Glomerular endothelial cell (primary cell): ENCODE data around the gene KLK1. TPM values are rescaled to one million over a fixed set of nuclear protein-coding genes. Genes with fewer than 3 reads are reported as not detected.
"Not testable (repeated sequence)": the region's sequence is repeated elsewhere in the genome, so short reads cannot be mapped to it uniquely, and the experiment has no call there.

Experiments
- DNase-seq: peaks from one replicate; pipeline ENCODE4 v3.0.0-alpha.2; 2011; ENCODE audit warnings: low read depth, low spot score; ENCODE audit errors: extremely low read depth
- total RNA-seq: library from RNA; depleted of rRNA; stranded (reverse); fragments of >200 nt; gene quantifications from 2 replicates; pipeline ENCODE4 v1.2.3, GENCODE V29; 2015

Gene KLK1
- total RNA-seq, 1 donor from 2014 or later = not detected

DNA sequence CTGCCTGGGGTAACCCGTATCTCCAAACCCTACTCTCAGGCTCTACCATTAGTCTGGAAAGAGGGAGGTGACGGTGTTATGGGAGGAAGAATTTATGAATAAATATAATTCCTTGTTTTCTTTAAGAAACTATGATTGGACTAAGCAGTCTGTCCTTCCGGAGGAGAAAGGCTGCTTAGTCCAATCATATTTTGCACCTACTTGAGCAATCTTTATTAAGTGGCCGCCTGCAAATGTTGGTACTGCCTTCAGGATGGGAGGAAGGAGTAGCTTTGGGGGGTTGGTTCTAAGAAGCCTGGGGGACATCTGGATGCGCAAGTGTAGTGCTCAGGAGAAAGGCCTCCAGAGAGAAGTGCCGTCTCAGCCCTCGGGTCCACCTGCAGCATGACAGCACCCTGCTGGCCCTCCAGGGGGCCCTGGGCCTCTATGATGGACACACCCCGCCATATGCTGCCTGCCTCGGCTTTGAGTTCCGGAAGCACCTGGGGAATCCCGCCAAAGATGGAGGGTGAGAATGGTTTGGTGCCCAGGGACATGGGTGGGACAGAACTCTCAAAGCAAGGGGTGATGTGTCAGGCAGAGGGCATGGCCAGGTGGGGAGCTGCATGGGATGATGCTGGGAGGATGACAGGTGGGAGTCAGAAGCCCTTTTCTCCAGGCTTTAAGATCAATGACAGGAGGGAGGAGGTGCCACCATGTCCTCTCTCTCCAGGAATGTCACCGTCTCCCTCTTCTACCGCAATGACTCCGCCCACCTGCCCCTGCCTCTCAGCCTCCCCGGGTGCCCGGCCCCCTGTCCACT lies 29.3 kb downstream of the KLK1 start:
- DNase-seq = no peak

DNA sequence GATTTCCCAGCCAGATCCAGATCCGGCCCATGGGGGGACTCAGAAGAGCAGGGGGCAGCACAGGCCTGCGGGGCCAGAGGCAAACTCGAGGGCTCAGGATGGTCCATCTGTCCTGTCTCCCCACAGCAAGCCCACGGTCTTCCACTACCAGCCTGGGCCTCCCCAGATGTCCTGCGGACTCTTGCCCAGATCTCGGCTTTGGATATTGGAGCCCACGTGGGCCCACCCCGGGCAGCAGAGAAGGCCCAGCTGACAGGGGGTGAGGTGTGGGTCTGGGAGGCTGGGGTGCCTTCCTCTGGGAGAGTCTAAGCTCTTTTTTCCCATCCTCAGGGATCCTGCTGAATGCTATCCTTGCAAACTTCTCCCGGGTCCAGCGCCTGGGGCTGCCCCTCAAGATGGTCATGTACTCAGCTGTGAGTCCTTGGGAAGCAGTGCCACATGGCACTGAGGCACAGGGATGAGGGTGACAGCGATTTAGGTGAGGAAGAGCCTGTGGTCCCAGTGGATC lies 30.0 kb downstream of the KLK1 start:
- DNase-seq = no peak

DNA sequence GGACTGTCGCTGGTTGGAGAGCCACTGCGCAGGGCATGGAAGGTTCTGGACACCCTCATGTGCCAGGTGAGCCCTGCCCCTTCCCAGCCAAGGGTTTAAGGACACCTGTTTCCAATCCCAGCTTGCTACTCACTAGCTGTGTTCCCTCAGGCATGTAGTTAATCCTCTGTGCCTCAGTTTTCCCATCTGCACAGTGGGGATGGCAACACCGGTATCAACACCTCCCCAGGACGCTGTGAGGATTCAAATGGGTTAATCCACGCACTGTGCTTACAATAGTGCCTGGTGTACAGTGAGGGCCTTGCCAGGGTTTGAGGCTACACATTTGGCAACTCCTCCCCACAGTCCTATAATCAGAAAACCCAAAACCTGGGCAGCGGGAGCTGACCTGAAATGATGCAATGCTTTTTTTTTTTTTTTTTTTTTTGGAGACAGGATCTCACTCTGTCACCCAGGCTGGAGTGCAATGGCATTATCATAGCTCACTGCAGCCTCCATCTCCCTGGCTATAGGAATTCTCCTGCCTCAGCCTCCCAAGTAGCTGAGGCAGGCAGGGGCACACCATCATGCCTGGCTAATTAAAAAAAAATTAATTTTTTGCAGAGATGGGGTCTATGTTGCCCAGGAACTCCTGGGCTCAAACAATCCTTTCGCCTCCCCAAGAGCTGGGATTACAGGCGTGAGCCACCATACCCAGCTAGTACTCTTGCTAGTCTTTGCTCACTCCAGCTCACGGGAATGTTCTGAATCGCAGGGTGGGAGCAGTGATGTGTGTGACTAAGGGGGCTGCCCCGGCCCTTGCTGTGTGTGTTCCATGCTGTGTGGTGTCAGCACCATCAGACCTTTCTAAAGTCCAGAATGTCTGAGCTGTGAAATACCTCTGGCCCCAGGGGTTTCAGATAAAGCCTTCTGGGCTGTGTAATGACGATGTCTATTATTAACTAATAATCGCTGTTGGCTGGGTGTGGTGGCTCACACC lies 31.0 kb downstream of the KLK1 start:
- DNase-seq = no peak

DNA sequence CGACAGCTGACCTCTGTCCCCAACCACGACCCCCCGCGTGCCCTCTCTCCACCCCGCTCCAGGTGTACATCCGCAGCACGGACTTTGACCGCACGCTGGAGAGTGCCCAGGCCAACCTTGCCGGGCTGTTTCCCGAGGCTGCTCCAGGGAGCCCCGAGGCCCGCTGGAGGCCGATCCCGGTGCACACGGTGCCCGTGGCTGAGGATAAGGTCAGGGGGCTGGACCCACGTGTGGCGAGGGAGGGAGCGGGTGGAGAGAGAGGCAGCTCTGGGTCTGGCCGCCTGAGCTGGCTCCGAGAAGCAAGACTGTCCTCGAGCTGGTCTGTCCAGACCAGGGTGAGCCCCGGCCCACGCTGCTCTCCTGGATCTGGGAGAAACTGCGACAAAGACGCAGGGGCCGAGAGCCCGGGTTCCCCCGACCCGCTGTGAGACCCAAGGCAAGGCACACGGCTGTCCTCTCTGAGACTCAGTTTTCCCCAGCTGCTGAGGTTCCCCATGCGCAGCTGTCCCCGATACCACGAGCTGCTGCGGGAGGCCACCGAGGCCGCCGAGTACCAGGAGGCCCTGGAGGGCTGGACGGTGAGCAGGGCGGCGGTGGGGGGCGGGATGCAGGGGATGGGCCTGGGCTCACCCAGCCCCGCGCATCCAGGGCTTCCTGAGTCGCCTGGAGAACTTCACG lies 31.9 kb downstream of the KLK1 start:
- DNase-seq = no peak

DNA sequence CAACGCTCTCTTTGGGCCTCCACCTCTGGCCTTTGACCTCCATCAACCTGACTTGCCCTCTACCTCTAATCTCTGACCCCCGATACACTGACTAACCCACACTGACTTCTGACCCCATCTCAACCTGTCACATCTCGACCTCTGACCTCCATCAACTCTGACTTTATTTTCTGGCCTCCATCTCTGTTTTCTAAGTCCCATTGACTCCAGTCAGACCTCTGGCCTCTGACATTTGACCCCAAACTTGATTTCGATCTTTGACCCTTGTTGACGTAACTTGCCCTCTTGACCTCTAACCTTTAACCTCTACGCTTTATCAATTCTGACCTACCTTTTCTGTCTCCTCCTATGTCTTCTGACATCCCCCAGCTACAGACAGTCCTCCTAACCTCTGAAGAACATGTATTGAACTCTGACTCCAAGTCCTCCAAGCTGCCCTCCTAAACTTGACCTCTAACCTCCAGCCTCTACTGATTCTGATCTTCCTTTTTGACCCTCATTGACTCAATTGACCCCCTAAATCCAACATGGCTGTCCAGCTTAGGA lies 32.6 kb downstream of the KLK1 start:
- no peak for DNase-seq

DNA sequence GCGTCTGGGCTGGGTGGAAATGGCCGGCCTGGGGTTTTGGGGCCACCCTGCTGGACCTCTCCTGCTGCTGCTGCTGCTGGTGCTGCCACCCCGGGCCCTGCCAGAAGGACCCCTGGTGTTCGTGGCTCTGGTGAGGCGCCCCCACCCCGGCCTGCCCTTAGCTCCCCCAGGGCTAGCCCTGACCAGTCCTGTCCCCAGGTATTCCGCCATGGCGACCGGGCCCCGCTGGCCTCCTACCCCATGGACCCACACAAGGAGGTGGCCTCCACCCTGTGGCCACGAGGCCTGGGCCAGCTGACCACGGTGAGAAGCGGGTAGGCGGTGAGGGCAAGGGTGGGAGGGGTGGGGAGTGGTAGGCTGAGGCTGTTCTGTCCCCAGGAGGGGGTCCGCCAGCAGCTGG lies 33.2 kb downstream of the KLK1 start, which contains the start of gene ACP4:
TSS of gene ACP4 (plus strand) at position 20 of the 400 bp plus-strand sequence. CDS start at position 20, 0 bp downstream.
- DNase-seq = no peak

DNA sequence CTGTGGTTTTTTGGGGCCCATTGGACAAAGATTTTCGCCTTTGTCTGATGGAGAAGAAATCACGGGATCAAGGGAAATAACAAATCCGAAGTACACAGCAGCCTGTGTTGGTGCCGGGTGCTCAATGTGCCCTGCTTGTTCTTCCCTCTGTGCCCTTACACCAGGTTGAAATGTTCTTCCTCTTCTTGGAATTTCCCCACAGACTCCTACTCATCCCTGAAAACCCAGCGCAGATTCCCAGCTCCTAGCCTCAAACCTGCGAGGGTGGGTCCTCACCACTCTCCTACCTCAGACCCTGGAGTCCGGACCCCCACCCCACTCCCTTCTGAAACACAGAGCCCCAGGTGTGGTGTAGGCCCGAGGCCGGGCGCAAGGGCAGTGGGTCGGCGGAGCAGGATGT lies 38.3 kb downstream of the KLK1 start:
- no peak for DNase-seq

DNA sequence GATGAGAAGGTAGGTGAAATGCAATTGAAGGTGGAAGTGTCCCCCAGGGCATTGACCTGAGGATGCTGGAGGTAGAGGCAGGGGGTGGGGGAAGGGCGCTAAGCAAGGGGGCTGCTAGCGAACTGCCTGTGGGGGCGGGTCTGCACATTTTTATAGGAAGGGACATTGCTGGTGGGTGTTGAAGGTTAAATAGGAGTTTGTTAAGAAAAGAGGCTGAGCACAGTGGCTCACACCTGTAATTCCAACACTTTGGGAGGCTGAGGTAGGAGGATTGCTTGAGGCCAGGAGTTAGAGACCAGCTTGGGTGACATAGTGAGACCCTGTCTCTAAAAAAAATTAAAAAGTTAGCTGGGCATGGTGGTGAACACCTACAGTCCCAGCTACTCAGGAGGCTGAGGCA lies 38.9 kb downstream of the KLK1 start:
- no peak for DNase-seq

DNA sequence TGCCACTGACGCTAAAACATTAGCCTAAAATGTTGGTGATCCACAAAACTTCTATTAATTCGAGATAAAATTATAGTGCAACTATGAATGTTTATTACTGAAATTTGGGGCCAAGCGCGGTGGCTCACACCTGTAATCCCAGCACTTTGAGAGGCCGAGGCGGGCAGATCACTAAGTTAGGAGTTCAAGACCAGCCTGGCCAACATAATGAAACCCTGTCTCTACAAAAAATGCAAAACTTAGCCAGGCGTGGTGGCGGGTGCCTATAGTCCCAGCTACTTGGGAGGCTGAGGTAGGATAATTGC lies 39.8 kb downstream of the KLK1 start:
- not testable (repeated sequence) for DNase-seq

DNA sequence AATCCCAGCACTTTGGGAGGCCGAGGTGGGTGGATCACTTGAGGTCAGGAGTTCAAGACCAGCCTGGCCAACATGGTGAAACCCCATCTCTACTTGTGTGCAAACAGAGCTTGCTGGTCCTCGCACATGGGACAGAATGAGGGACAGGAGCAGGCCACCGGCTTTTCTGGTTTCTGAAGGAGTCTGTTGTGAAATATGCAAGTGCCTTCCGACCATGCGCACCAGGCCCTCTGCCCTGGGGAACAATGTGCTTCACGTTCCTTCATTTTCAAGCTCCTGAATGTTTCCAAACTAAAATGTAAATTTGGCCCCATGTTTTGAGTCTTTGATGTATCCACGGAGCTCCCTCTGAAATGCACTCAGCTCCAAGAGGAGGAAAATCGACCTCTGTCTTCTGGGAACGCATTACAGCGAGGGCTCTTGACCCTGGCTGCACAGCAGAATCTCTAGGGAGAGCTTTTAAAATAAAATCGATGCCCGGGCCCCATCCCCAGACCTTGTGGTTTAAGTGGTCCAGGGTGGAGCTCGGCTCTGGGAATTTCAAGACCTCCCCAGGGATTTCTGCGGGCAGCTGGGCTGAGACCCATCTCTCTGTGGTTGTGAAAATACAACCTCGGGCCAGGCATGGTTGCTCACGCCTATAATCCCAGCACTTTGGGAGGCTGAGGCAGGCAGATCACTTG lies 42.7 kb downstream of the KLK1 start:
- DNase-seq = no peak

DNA sequence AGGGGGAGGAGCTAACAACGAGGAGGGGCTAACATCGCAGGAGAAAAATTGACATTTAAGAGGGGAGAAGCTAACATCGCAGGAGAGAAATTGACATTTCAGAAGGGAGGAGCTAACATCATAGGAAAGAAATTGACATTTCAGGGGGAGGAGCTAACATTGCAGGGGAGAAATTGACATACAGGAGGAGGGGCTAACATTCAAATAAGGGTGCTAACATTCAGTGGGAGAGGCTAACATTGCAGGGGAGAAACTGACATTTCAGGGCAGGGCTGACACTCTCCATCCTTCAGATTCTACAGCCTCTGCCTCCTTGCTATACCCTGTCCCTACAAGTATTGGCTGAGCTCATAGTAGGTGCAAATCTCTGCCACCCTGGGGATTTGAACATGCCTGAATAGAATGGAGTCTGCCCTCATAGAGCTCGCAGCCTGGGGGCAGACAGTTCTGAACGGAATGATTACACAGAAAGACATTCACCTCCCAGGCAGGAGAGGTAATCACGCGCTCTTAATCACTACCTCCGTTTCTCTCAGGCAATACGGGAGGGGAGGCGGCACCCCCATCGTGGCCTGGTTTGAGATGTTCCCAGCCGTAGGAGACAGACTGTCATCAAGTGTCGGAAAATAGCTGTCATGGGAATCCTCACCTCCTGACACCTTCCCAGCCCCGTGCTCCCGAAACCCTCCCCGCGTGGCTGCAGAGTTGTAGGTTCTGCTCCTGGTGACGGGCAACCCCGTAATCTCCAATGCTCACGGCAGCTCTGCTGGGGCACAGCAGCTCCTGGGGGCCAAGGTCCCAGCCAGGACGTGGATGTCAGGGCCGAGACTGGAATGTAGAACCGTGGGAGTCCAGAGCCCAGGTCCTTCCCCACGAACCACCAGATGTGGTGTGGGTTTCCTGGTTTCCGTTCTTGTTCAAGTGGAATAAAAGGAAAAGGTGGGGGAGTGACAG lies 43.8 kb downstream of the KLK1 start:
- DNase-seq = no peak

DNA sequence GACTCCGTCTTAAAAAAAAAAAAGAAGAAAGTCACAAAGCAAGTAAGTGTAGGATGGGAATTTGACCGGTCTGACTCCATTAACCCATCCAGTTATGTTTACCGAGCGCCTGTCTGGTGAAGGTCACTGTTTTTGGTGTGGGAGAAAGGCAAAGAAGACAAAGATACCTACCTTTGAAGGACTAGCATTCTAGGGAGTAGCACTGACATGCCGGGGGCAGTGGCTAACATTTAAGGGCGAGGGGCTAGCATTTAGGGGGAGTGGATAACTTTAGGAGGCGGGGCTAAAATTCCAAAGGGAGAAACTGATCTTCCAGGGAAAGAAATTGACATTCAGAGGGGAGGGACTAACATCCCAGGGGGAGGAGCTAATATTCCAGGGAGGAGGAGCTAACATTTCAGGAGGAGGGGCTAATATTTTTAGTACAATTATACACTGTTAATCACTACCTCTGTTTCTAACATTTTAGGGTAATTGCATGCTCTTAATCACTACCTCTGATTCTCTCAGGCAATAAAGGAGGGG lies 44.6 kb downstream of the KLK1 start:
- no peak for DNase-seq

DNA sequence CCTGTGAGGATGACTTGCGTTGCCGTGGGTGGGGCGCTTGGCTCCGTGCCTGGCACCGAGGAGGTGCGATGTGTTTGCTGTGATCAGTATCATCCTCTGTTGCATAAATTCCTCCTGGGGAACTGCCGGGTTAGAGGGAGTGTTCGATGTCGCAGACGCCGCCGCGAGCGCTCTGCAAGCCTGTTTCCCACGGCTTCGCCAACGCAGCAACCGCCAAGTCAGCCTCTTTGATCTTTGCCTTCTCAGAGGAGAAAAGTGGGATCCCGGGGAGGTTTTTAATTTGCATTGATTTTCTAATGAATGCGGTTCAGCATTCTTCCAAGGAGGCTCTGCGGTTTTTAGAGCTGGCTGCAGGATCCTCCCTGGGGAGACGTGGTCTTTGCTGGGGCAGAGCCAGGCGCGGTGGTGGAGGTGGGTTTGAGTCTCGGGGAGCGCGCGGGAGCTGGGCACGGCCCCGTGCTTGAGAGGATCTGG lies 45.7 kb downstream of the KLK1 start:
- no peak for DNase-seq

DNA sequence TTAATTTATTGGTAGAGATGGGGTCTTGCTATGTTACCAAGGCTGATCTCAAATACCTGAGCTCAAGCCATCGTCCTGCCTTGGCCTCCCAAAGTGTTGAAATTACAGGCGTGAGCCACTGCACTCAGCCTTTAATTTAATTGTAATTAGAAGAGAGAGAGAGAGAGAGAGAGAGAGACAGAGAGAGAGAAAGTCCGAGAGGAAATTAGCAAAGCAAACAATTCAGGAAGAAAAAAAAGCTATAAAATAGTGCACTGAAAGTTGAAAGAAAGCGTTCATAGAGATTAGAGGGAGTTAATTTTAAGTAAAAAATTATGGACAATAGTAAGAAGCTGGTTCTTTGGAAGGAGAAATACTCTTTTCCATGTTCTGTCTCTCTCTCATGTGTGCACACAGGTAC lies 46.3 kb downstream of the KLK1 start:
- DNase-seq = no peak

DNA sequence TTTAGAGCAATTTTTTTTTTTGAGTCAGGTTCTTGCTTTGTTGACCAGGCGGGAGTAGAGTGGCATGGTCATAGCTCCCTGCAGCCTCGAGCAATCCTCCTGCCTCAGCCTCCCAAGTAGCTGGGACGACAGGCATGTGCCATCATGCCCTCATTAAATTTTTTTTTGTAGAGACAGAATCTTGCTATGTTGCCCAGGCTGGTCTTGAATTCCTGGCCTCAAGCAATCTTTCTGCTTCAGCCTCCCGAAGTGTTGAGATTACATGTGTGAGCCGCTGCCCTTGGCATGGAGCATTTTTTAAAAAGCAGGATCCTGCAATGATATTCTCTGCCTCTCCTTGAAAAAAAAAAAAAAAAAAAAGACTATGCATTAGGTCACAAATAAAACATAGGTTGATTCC lies 47.5 kb downstream of the KLK1 start:
- DNase-seq = no peak

DNA sequence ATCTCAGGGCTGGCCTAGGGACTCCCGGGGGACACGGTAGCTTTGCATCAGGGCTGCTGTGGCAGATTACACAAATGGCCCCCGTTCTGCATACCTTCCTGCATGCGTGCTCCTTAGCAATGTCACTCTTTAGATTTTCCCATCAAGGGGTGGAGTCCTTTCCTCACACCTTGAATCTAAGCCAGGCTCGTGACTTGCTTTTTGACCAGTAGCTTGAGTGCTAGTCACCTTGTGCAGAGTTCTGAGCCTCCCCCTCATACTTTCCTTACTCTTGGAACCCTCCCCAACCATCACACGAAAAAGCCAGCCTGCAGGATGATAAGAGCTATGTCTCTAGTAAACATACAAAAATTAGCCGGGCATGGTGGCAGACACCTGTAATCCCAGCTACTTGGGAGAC lies 50.1 kb downstream of the KLK1 start:
- not testable (repeated sequence) for DNase-seq

DNA sequence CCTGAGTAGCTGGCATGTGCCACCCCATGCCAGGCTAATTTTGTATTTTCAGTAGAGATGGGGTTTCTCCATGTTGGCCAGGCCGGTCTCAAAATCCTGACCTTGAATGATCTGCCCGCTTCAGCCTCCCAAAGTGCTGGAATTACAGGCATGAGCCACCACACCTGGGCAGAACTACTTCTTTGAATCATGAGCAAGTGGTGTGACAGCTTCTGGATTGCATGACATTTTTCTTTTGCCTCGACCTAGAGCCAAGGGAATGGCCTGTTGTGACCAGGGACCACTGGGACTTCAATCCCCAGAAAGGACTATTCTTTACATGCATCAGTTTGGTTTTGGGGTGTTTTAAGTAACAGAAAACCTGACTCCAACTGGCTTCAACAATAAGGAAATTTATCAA lies 50.7 kb downstream of the KLK1 start:
- not testable (repeated sequence) for DNase-seq

DNA sequence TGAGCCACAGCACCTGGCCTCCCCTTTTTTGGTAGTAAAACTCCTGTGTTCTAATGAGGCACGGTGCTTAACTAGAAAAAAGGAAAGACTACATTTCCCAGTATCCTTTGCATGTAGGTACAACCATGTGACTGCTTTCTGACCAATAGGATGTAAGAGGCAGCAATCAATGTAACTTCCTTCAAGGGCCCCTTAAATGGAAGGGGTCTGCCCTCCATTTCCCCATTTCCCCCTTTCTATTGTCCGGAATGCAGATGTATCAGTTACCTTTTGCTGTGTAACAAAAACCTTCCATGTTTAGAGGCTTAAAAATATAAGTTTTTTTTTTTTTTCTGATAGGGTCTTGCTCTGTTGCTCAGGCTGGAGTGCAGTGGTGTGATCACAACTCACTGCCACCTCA lies 51.1 kb downstream of the KLK1 start:
- DNase-seq = no peak

DNA sequence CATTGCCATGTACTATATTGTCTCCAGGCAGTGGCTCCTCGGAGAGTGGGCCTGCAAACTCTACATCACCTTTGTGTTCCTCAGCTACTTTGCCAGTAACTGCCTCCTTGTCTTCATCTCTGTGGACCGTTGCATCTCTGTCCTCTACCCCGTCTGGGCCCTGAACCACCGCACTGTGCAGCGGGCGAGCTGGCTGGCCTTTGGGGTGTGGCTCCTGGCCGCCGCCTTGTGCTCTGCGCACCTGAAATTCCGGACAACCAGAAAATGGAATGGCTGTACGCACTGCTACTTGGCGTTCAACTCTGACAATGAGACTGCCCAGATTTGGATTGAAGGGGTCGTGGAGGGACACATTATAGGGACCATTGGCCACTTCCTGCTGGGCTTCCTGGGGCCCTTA lies 52.7 kb downstream of the KLK1 start:
- no peak for DNase-seq
